Astrocyte (in vitro differentiated cells and primary cell): ENCODE results near the gene NME4. TPM values are rescaled to one million over a fixed set of nuclear protein-coding genes. Genes with fewer than 3 reads are reported as not detected.
A peak's percentile ranks its signal among the peaks of the same experiment; 100 is the strongest.

Source experiments
- DNase-seq: peaks from one replicate; pipeline ENCODE4 v3.0.0-alpha.2; 2010; ENCODE audit warnings: low read depth
- FAIRE-seq: peaks from 2 replicates; lab custom pipeline; 2011; peaks lifted over from hg19 to GRCh38; lab: Jason Lieb, UNC
- H2AFZ ChIP-seq: 2 replicates; pipeline ENCODE4 v1.6.0; 2012; ENCODE audit warnings: low read depth, low read length, inconsistent platforms
- H3K27ac ChIP-seq: 2 replicates; pipeline ENCODE4 v1.5.1; 2011; ENCODE audit warnings: low read depth, low read length, inconsistent platforms
- H3K27me3 ChIP-seq: 2 replicates; pipeline ENCODE4 v1.6.0; 2011; ENCODE audit warnings: low read length, inconsistent platforms; ENCODE audit not compliant: insufficient read depth
- H3K36me3 ChIP-seq: 2 replicates; pipeline ENCODE4 v1.5.1; 2011; ENCODE audit warnings: low read length, inconsistent platforms; ENCODE audit not compliant: insufficient read depth
- H3K4me1 ChIP-seq: 2 replicates; pipeline ENCODE4 v1.5.1; 2011; ENCODE audit warnings: low read length, inconsistent platforms; ENCODE audit not compliant: insufficient read depth
- H3K4me2 ChIP-seq: 2 replicates; pipeline ENCODE4 v1.6.0; 2012; ENCODE audit warnings: low read length, inconsistent platforms
- H3K4me3 ChIP-seq: 2 replicates; pipeline ENCODE4 v1.5.1; 2011; ENCODE audit warnings: low read depth, mild to moderate bottlenecking, low read length, inconsistent platforms; ENCODE audit not compliant: insufficient read depth
- H3K79me2 ChIP-seq: 2 replicates; pipeline ENCODE4 v1.6.0; 2012; ENCODE audit warnings: mild to moderate bottlenecking, low read length, inconsistent platforms; ENCODE audit not compliant: insufficient read depth
- H3K9ac ChIP-seq: 2 replicates; pipeline ENCODE4 v1.6.0; 2012; ENCODE audit warnings: mild to moderate bottlenecking, low read length, inconsistent platforms
- H3K9me3 ChIP-seq: 2 replicates; pipeline ENCODE4 v1.5.1; 2012; ENCODE audit warnings: low read depth, mild to moderate bottlenecking, low read length, inconsistent platforms; ENCODE audit not compliant: insufficient read depth
- H4K20me1 ChIP-seq: 2 replicates; pipeline ENCODE4 v1.6.0; 2012; ENCODE audit warnings: low read length, inconsistent platforms; ENCODE audit not compliant: insufficient read depth
- H3K27ac Mint-ChIP-seq: one replicate; pipeline ENCODE4 v1.8.0; 2021; ENCODE audit warnings: mild to moderate bottlenecking, mixed read lengths; ENCODE audit not compliant: unreplicated experiment
- H3K27me3 Mint-ChIP-seq: one replicate; pipeline ENCODE4 v1.8.0; 2021; ENCODE audit warnings: low read depth, mixed read lengths; ENCODE audit not compliant: unreplicated experiment
- H3K36me3 Mint-ChIP-seq: one replicate; pipeline ENCODE4 v1.8.0; 2021; ENCODE audit warnings: low read depth, mixed read lengths; ENCODE audit not compliant: unreplicated experiment
- H3K4me1 Mint-ChIP-seq: one replicate; pipeline ENCODE4 v1.8.0; 2021; ENCODE audit warnings: low read depth, mixed read lengths; ENCODE audit not compliant: unreplicated experiment
- H3K4me3 Mint-ChIP-seq: one replicate; pipeline ENCODE4 v1.8.0; 2021; ENCODE audit warnings: mild to moderate bottlenecking, moderate library complexity, mixed read lengths; ENCODE audit not compliant: unreplicated experiment
- H3K9me3 Mint-ChIP-seq: one replicate; pipeline ENCODE4 v1.8.0; 2021; ENCODE audit warnings: mild to moderate bottlenecking, mixed read lengths; ENCODE audit not compliant: unreplicated experiment
- EZH2 ChIP-seq: IDR thresholded peaks from 2 replicates; pipeline ENCODE4 v1.6.1; 2012; ENCODE audit warnings: mild to moderate bottlenecking, low read length, inconsistent platforms; ENCODE audit not compliant: insufficient read depth
- total RNA-seq: library from RNA; stranded (reverse); gene quantifications from 2 replicates; pipeline ENCODE4 v1.2.1, GENCODE V29; 2021
- TF ChIP-seq, protein P1 (sequence below): IDR thresholded peaks from 2 replicates; pipeline ENCODE4 v1.5.1; 2011; ENCODE audit warnings: low read depth, mild to moderate bottlenecking, inconsistent platforms, low read length, moderate library complexity; ENCODE audit not compliant: insufficient read depth

Gene NME4
- total RNA-seq, 1 donor from 2014 or later: 268 TPM

DNA sequence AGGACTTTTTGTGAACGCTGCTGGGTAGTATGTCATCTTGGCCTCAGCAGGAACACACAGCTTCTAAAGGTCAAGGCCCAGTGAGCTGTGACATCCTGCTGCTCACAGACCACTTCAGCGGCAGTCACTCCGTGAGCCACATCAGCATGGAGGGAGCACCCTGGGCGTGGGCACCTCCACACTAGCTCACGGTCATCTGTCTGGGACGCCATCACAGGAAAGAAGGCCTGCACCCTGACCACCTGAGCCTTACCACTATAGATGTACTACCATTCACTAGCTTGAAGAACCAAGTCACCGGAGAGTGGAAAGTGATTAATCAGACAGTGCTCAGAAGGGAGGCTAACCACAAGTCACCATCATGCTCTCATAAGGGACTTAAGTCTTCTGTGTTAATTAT, 47.8 kb upstream of the NME4 start:
- Histone ChIP-seq H4K20me1 (peaks cover 61% of the 10 kb centered on the region), H2AFZ (no peak overlapping the region), H3K27ac (no peak overlapping the region), H3K36me3 (peaks cover 6% of the 10 kb centered on the region), H3K27me3 (no peaks in the 10 kb centered on the region), H3K4me3 (no peak overlapping the region), H3K79me2 (peaks cover 67% of the 10 kb centered on the region), H3K4me1 (peaks cover 9% of the 10 kb centered on the region), H3K9ac (no peak overlapping the region), H3K9me3 (no peaks in the 10 kb centered on the region), H3K4me2 (no peak overlapping the region)
- peaks cover 15% of the 10 kb centered on the region for H3K36me3 Mint-ChIP-seq
- no peak overlapping the region for H3K27ac Mint-ChIP-seq
- peaks cover 32% of the 10 kb centered on the region for H3K4me1 Mint-ChIP-seq
- H3K4me3 Mint-ChIP-seq: no peak overlapping the region
- DNase-seq (no peak), FAIRE-seq (no peak)
- no peaks in the 10 kb centered on the region for H3K9me3 Mint-ChIP-seq
- TF ChIP-seq, protein P1, sequence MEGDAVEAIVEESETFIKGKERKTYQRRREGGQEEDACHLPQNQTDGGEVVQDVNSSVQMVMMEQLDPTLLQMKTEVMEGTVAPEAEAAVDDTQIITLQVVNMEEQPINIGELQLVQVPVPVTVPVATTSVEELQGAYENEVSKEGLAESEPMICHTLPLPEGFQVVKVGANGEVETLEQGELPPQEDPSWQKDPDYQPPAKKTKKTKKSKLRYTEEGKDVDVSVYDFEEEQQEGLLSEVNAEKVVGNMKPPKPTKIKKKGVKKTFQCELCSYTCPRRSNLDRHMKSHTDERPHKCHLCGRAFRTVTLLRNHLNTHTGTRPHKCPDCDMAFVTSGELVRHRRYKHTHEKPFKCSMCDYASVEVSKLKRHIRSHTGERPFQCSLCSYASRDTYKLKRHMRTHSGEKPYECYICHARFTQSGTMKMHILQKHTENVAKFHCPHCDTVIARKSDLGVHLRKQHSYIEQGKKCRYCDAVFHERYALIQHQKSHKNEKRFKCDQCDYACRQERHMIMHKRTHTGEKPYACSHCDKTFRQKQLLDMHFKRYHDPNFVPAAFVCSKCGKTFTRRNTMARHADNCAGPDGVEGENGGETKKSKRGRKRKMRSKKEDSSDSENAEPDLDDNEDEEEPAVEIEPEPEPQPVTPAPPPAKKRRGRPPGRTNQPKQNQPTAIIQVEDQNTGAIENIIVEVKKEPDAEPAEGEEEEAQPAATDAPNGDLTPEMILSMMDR: no peak
- TF ChIP-seq EZH2: no peak
- no peaks in the 10 kb centered on the region for H3K27me3 Mint-ChIP-seq

DNA sequence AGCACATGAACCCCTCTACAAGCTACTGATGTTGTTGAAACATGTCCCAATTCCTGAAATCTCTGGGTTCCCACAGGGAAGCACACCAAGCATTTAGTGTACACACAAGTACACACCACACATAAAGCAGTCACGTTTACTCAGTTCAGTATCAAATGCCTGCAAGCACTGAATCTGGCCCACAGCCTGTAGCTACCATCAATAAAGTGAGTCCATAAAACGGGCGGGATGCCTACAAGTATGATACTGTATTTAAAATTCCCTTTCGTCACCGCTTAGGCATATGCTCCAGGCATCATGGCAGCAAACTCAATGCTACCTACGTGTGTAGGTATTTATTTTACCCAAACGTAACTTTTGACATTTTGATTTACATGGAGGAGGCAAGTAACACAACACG, 46.8 kb upstream of the NME4 start:
- Mint-ChIP-seq H3K27ac (peak overlapping the region; percentile 48), H3K9me3 (no peaks in the 10 kb centered on the region), H3K4me3 (peak overlapping the region; percentile 91), H3K27me3 (no peaks in the 10 kb centered on the region), H3K4me1 (peaks cover 28% of the 10 kb centered on the region), H3K36me3 (peaks cover 11% of the 10 kb centered on the region)
- Histone ChIP-seq H3K36me3 (peaks cover 6% of the 10 kb centered on the region), H3K27ac (no peak overlapping the region), H2AFZ (no peak overlapping the region), H3K79me2 (peaks cover 58% of the 10 kb centered on the region), H3K9me3 (no peaks in the 10 kb centered on the region), H4K20me1 (peaks cover 51% of the 10 kb centered on the region), H3K4me2 (no peak overlapping the region), H3K4me3 (no peak overlapping the region), H3K4me1 (peaks cover 9% of the 10 kb centered on the region), H3K27me3 (no peaks in the 10 kb centered on the region), H3K9ac (no peak overlapping the region)
- TF ChIP-seq EZH2: no peak
- TF ChIP-seq, protein P1: no peak
- FAIRE-seq (no peak), DNase-seq (no peak)

DNA sequence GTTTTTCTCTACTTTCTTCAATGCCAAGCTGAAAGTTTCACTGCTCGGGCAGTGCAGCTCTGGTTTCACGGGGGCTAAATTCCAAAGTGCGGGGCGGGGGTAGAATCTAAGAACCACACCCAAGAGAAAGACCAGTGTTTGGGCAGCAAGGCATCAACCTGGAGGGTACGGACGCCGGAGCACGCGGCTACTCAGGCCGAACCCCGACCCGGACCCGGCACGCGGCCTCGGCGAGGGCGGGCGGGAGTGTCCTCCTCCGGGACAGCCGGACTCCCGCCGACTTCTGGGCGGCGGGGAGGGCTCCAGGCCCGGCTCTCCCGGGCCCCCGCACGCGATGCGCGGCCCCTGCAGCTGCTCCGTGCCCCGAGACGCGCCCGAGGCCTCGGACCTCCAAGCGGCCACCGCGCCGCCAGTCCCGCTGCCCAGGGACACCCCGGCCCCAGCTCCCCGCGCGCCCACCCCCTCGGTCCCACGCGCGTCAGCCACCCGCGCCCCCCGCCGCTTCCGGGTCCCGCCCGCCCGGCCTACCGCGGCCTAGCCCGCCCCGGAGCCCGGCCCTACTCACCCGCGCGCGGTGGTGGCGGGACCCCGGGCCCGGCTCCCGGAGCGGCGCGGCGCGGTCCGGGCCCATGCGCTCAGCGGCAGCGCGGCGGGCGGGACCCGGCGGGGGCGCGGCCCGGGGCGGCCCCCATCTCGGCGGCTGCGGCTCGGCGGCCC, 45.0 kb upstream of the NME4 start:
- TF ChIP-seq EZH2: no peak
- TF ChIP-seq, protein P1: no peak
- H3K27me3 Mint-ChIP-seq: no peaks in the 10 kb centered on the region
- no peaks in the 10 kb centered on the region for H3K9me3 Mint-ChIP-seq
- peak overlapping the region; percentile 91 for H3K4me3 Mint-ChIP-seq
- Histone ChIP-seq H3K9ac (peak overlapping the region; percentile 82), H3K27me3 (no peaks in the 10 kb centered on the region), H2AFZ (peak overlapping the region; percentile 69), H3K36me3 (no peaks in the 10 kb centered on the region), H3K4me3 (peak overlapping the region; percentile 79), H4K20me1 (peaks cover 35% of the 10 kb centered on the region), H3K79me2 (peaks cover 42% of the 10 kb centered on the region), H3K27ac (no peak overlapping the region), H3K4me1 (peaks cover under 1% of the 10 kb centered on the region), H3K4me2 (peak overlapping the region; percentile 95), H3K9me3 (no peaks in the 10 kb centered on the region)
- H3K4me1 Mint-ChIP-seq: peaks cover 17% of the 10 kb centered on the region
- peak overlapping the region; percentile 91 for H3K27ac Mint-ChIP-seq
- no peak for DNase-seq
- no peak for FAIRE-seq
- peaks cover 3% of the 10 kb centered on the region for H3K36me3 Mint-ChIP-seq
